SK-N-SH (cell line): ENCODE data around the gene TMEM184A. TPM values are rescaled to one million over a fixed set of nuclear protein-coding genes. Genes with fewer than 3 reads are reported as not detected.

Experiments
- CTCF ChIA-PET: fragments of 300-600, 350-600 bp; formaldehyde crosslinking; extraction: SDS; loops from one replicate; lab custom pipeline; 2021; lab: Yijun Ruan, JAX
- POLR2A ChIA-PET: fragments of 350-600 bp; sonication (Branson Sonifier 250); formaldehyde crosslinking; extraction: SDS; loops from one replicate; lab custom pipeline; 2020; ENCODE audit warnings: antibody characterized with exemption, inconsistent platforms; lab: Yijun Ruan, JAX
- DNase-seq: peaks from one replicate; pipeline ENCODE4 v3.0.0; 2012
- H2AFZ ChIP-seq: fragments of 200-600 bp; sonication (generic); 2 replicates; pipeline ENCODE4 v1.8.1; 2016; ENCODE audit warnings: antibody characterized with exemption, mild to moderate bottlenecking, low read depth
- H3F3A ChIP-seq: fragments of 200-600 bp; sonication (generic); replicated peaks from 2 replicates; pipeline ENCODE3; 2016; ENCODE audit warnings: antibody characterized with exemption, mild to moderate bottlenecking; ENCODE audit not compliant: insufficient read depth
- H3K27ac ChIP-seq, 2 experiments: fragments of 200-500 bp in 1 of 2; fragments of 200-600 bp in 1 of 2; sonication (Bioruptor generic) in 1 of 2; sonication (generic), shearing (Covaris generic) in 1 of 2; 2 replicates each; pipeline versions ENCODE4 v1.5.1 to v1.6.1; 2014 to 2016; ENCODE audit warnings: low read depth in 2 of 2, inconsistent platforms in 1 of 2, low read length in 1 of 2, mild to moderate bottlenecking in 1 of 2, mixed read lengths in 1 of 2
- H3K27me3 ChIP-seq: fragments of 200-600 bp; sonication (generic), shearing (Covaris generic); 2 replicates; pipeline ENCODE4 v1.6.1; 2016; ENCODE audit warnings: mixed run types; ENCODE audit not compliant: insufficient read depth
- H3K36me3 ChIP-seq, 2 experiments: fragments of 200-500 bp in 1 of 2; fragments of 200-600 bp in 1 of 2; sonication (Bioruptor generic) in 1 of 2; sonication (generic) in 1 of 2; replicated peaks in 1 of 2; 2 replicates each; pipeline versions ENCODE3 to v1.5.1; 2014 to 2016; ENCODE audit warnings: low read length in 1 of 2, mild to moderate bottlenecking in 1 of 2; ENCODE audit not compliant: insufficient read depth in 2 of 2, control insufficient read depth in 1 of 2
- H3K4me1 ChIP-seq, 2 experiments: fragments of 200-500 bp in 1 of 2; fragments of 200-600 bp in 1 of 2; sonication (Bioruptor generic) in 1 of 2; sonication (generic), shearing (Covaris generic) in 1 of 2; 2 replicates each; pipeline versions ENCODE4 v1.5.1 to v1.6.1; 2014 to 2016; ENCODE audit warnings: low read depth in 1 of 2, low read length in 1 of 2, mixed run types in 1 of 2; ENCODE audit not compliant: insufficient read depth in 2 of 2, control insufficient read depth in 1 of 2
- H3K4me2 ChIP-seq: fragments of 200-600 bp; sonication (generic), shearing (Covaris generic); 2 replicates; pipeline ENCODE4 v1.6.1; 2017; ENCODE audit warnings: mixed run types
- H3K4me3 ChIP-seq, 2 experiments: fragments of 200-500 bp in 1 of 2; fragments of 200-600 bp in 1 of 2; sonication (Bioruptor generic) in 1 of 2; sonication (generic), shearing (Covaris generic) in 1 of 2; 2 replicates each; pipeline versions ENCODE4 v1.5.1 to v1.8.1; 2014 to 2016; ENCODE audit warnings: low read depth in 2 of 2, inconsistent platforms in 1 of 2, low read length in 1 of 2, mild to moderate bottlenecking in 1 of 2, mixed read lengths in 1 of 2, moderate library complexity in 1 of 2
- H3K79me2 ChIP-seq: fragments of 200-600 bp; sonication (generic); 2 replicates; pipeline ENCODE4 v1.8.1; 2017; ENCODE audit warnings: mild to moderate bottlenecking; ENCODE audit not compliant: insufficient read depth
- H3K9ac ChIP-seq: fragments of 200-600 bp; sonication (generic); 2 replicates; pipeline ENCODE4 v1.6.1; 2017; ENCODE audit warnings: mixed run types
- H3K9me2 ChIP-seq: fragments of 200-600 bp; sonication (generic); 2 replicates; pipeline ENCODE4 v1.6.1; 2017; ENCODE audit warnings: mixed run types
- H3K9me3 ChIP-seq: fragments of 200-600 bp; sonication (generic); 2 replicates; pipeline ENCODE4 v1.6.1; 2017; ENCODE audit warnings: mixed run types, mild to moderate bottlenecking, moderate library complexity
- H4K20me1 ChIP-seq: fragments of 200-600 bp; sonication (generic); 2 replicates; pipeline ENCODE4 v1.6.1; 2017; ENCODE audit warnings: mild to moderate bottlenecking, mixed run types; ENCODE audit not compliant: insufficient read depth
- ELF1 ChIP-seq: IDR thresholded peaks from 2 replicates; pipeline ENCODE4 v1.4.0; 2012
- EP300 ChIP-seq, 2 experiments: IDR thresholded peaks; 2 replicates each; pipeline versions ENCODE4 v1.4.0 to v1.6.1; 2012; ENCODE audit warnings: borderline replicate concordance in 1 of 2, low read depth in 1 of 2, low read length in 1 of 2
- EZH2phosphoT487 ChIP-seq: fragments of 200-600 bp; sonication (generic); IDR thresholded peaks from 2 replicates; pipeline ENCODE4 v1.6.1; 2017; ENCODE audit warnings: low read depth, mixed run types, mild to moderate bottlenecking, antibody characterized with exemption, moderate library complexity, borderline replicate concordance
- FOXJ3 ChIP-seq: sonication (generic); formaldehyde crosslinking; IDR thresholded peaks from 2 replicates; pipeline ENCODE4 v1.5.1; 2020; ENCODE audit warnings: mild to moderate bottlenecking, missing genetic modification reagents
- MEF2A ChIP-seq: IDR thresholded peaks from 2 replicates; pipeline ENCODE4 v1.4.0; 2012; ENCODE audit warnings: low read depth, borderline replicate concordance
- TAF1 ChIP-seq: IDR thresholded peaks from 2 replicates; pipeline ENCODE4 v1.6.1; 2012; ENCODE audit warnings: low read depth, mild to moderate bottlenecking, low read length, moderate library complexity, borderline replicate concordance
- TEAD4 ChIP-seq: IDR thresholded peaks from 2 replicates; pipeline ENCODE4 v1.4.0; 2012; ENCODE audit warnings: mild to moderate bottlenecking, borderline replicate concordance; ENCODE audit not compliant: insufficient read depth
- YY1 ChIP-seq: IDR thresholded peaks from 2 replicates; pipeline ENCODE4 v1.4.0; 2012; ENCODE audit warnings: low read depth, mild to moderate bottlenecking
- WGBS: methylation state at CpG from one replicate; pipeline ENCODE4 v1.1.6; 2017; ENCODE audit warnings: low lambda C conversion rate; 5-methylcytosine and 5-hydroxymethylcytosine counted together
- polyA plus RNA-seq, 3 experiments: library from polyadenylated mRNA; depleted of rRNA; stranded (reverse); fragments of >200 nt; gene quantifications; 2 replicates each; pipeline ENCODE4 v1.2.3, GENCODE V29; 2012
- TF ChIP-seq, protein P1 (sequence below): fragments of 200-600 bp; sonication (generic); IDR thresholded peaks from 2 replicates; pipeline ENCODE4 v1.6.1; 2017; ENCODE audit warnings: antibody characterized with exemption, mild to moderate bottlenecking, moderate library complexity
- TF ChIP-seq, protein P2 (sequence below): IDR thresholded peaks from 2 replicates; pipeline ENCODE4 v1.6.1; 2012; ENCODE audit warnings: mild to moderate bottlenecking, low read depth, low read length, moderate library complexity
- TF ChIP-seq, protein P3 (sequence below): fragments of 150-350 bp; IDR thresholded peaks from 2 replicates; pipeline ENCODE4 v1.6.1; 2016; ENCODE audit warnings: mild to moderate bottlenecking, low read depth, low read length

TMEM184A gene
- polyA plus RNA-seq, 1 of the 3 experiments (the other 2 are of a cell fraction) = 1.5 TPM

DNA sequence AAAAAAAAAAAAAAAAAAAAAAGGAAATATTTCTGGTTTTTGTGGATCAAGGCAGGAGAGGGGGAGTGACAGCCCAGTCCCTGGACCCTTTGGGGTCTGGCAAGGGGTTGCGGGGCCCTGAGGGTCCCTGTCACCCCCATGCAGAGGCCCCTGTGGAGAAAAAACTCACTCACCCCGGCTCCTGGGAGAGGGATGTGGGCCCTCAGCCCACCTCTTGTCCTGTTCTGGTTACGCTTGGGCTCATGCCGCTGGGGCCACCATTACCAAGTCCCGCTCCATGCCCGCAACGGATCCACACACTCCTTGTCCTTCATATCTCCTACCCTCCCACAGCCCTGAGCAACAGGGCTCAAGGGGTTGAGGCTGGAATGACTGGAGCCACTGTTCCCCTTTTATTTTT lies 1.0 kb upstream of the TMEM184A start:
- H3K27me3 ChIP-seq = no peaks in the 10 kb centered on the region
- CTCF ChIA-PET = interaction anchor here (0.6 to 3.4 kb wide), 11 partner anchors 10 to 391 kb away, joined by 3 to 24 read pairs (median 7); no protein-coding TSS in a partner anchor
- POLR2A ChIA-PET = no interaction called here
- no peak for TF ChIP-seq EZH2phosphoT487
- TF ChIP-seq, protein P1, sequence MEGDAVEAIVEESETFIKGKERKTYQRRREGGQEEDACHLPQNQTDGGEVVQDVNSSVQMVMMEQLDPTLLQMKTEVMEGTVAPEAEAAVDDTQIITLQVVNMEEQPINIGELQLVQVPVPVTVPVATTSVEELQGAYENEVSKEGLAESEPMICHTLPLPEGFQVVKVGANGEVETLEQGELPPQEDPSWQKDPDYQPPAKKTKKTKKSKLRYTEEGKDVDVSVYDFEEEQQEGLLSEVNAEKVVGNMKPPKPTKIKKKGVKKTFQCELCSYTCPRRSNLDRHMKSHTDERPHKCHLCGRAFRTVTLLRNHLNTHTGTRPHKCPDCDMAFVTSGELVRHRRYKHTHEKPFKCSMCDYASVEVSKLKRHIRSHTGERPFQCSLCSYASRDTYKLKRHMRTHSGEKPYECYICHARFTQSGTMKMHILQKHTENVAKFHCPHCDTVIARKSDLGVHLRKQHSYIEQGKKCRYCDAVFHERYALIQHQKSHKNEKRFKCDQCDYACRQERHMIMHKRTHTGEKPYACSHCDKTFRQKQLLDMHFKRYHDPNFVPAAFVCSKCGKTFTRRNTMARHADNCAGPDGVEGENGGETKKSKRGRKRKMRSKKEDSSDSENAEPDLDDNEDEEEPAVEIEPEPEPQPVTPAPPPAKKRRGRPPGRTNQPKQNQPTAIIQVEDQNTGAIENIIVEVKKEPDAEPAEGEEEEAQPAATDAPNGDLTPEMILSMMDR = no peak
- no peak for TF ChIP-seq TAF1
- TF ChIP-seq MEF2A = no peak
- TF ChIP-seq EP300 (IDR thresholded peaks at IDR 0.05; ENCODE audit: borderline replicate concordance in 1 of 2, low read depth in 1 of 2, low read length in 1 of 2) = no peak
- TF ChIP-seq, protein P2, sequence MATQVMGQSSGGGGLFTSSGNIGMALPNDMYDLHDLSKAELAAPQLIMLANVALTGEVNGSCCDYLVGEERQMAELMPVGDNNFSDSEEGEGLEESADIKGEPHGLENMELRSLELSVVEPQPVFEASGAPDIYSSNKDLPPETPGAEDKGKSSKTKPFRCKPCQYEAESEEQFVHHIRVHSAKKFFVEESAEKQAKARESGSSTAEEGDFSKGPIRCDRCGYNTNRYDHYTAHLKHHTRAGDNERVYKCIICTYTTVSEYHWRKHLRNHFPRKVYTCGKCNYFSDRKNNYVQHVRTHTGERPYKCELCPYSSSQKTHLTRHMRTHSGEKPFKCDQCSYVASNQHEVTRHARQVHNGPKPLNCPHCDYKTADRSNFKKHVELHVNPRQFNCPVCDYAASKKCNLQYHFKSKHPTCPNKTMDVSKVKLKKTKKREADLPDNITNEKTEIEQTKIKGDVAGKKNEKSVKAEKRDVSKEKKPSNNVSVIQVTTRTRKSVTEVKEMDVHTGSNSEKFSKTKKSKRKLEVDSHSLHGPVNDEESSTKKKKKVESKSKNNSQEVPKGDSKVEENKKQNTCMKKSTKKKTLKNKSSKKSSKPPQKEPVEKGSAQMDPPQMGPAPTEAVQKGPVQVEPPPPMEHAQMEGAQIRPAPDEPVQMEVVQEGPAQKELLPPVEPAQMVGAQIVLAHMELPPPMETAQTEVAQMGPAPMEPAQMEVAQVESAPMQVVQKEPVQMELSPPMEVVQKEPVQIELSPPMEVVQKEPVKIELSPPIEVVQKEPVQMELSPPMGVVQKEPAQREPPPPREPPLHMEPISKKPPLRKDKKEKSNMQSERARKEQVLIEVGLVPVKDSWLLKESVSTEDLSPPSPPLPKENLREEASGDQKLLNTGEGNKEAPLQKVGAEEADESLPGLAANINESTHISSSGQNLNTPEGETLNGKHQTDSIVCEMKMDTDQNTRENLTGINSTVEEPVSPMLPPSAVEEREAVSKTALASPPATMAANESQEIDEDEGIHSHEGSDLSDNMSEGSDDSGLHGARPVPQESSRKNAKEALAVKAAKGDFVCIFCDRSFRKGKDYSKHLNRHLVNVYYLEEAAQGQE = no peak
- TF ChIP-seq TEAD4 = no peak
- no peak for TF ChIP-seq FOXJ3 (CRISPR knock-in tag)
- no peak for TF ChIP-seq YY1
- TF ChIP-seq, protein P3, sequence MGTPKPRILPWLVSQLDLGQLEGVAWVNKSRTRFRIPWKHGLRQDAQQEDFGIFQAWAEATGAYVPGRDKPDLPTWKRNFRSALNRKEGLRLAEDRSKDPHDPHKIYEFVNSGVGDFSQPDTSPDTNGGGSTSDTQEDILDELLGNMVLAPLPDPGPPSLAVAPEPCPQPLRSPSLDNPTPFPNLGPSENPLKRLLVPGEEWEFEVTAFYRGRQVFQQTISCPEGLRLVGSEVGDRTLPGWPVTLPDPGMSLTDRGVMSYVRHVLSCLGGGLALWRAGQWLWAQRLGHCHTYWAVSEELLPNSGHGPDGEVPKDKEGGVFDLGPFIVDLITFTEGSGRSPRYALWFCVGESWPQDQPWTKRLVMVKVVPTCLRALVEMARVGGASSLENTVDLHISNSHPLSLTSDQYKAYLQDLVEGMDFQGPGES = no peak
- no peak for TF ChIP-seq ELF1
- H3F3A ChIP-seq = peaks cover 8% of the 10 kb centered on the region
- H3K9me3 ChIP-seq = no peaks in the 10 kb centered on the region
- no peaks in the 10 kb centered on the region for H3K79me2 ChIP-seq
- no peak overlapping the region for H3K9ac ChIP-seq
- no peak overlapping the region for H2AFZ ChIP-seq
- H3K27ac ChIP-seq = no peak overlapping the region
- no peaks in the 10 kb centered on the region for H3K9me2 ChIP-seq
- no peak overlapping the region for H3K4me3 ChIP-seq
- no peaks in the 10 kb centered on the region for H4K20me1 ChIP-seq
- no peak overlapping the region for H3K4me2 ChIP-seq
- WGBS = 94% methylated on average over 7 of the region's 7 CpGs
- peak; percentile 49 for DNase-seq
- H3K36me3 ChIP-seq = no peaks in the 10 kb centered on the region
- H3K4me1 ChIP-seq = peaks cover 14% of the 10 kb centered on the region in 2 experiments; a peak in 3 of 4 replicates
